Stomach (tissue), 9 donors: Measurements from ENCODE around the gene DNAJC30. TPM values are rescaled to one million over a fixed set of nuclear protein-coding genes. Genes with fewer than 3 reads are reported as not detected.

Source experiments
- DNase-seq, 2 donors: peaks; one replicate each; pipeline versions ENCODE4 v3.0.0 to v3.0.0-alpha.2; 2013 to 2019
- H3K27ac ChIP-seq, 5 donors: fragments of 200-600 bp in 4 of 5; sonication (generic) in 4 of 5; one replicate each; pipeline ENCODE4 v1.5.1; 2013 to 2019; ENCODE audit warnings: mild to moderate bottlenecking in 1 of 5, moderate library complexity in 1 of 5
- H3K27me3 ChIP-seq, 3 donors: fragments of 200-600 bp; sonication (generic); one replicate each; pipeline ENCODE4 v1.5.1; 2017 to 2019; ENCODE audit warnings: mixed run types in 1 of 3
- H3K36me3 ChIP-seq, 4 donors: fragments of 200-600 bp; sonication (generic); 1 replicate in 3 of 4; 2 replicates in 1 of 4; pipeline ENCODE4 v1.5.1; 2016 to 2019
- H3K4me1 ChIP-seq, 4 donors: fragments of 200-600 bp; sonication (generic); one replicate each; pipeline ENCODE4 v1.5.1; 2016 to 2019
- H3K4me3 ChIP-seq, 4 donors: fragments of 200-600 bp; sonication (generic) in 3 of 4; one replicate each; pipeline ENCODE4 v1.5.1; 2016 to 2019; ENCODE audit warnings: mild to moderate bottlenecking in 1 of 4
- H3K9me3 ChIP-seq, 4 donors: fragments of 200-600 bp; sonication (generic); one replicate each; pipeline ENCODE4 v1.5.1; 2016 to 2019
- EP300 ChIP-seq: sonication (generic); formaldehyde crosslinking; IDR thresholded peaks from one replicate; pipeline ENCODE4 v1.6.1; 2017; ENCODE audit warnings: antibody characterized with exemption
- POLR2A ChIP-seq, 4 donors: fragments of 450-650 bp; IDR thresholded peaks; one replicate each; pipeline ENCODE4 v1.6.1; 2016; ENCODE audit warnings: antibody characterized with exemption in 4 of 4, control low read depth in 2 of 4, mild to moderate bottlenecking in 1 of 4, moderate library complexity in 1 of 4
- POLR2AphosphoS5 ChIP-seq, 3 donors: sonication (generic); formaldehyde crosslinking; IDR thresholded peaks; one replicate each; pipeline ENCODE4 v1.6.1; 2016; ENCODE audit warnings: antibody characterized with exemption in 3 of 3
- whole genome bisulfite sequencing, 5 donors: extraction: QIAGEN DNeasy Blood & Tissue Kit in 3 of 5; methylation state at CpG; one replicate each; pipeline versions ENCODE4 v1.1.5 to v1.1.7; 2013 to 2018; 5-methylcytosine and 5-hydroxymethylcytosine counted together
- intact Hi-C: fragments of 100-400 bp; cut with DNase I; formaldehyde crosslinking; loops from one replicate; pipeline ENCODE4 v1.15.1; 2023; ENCODE audit warnings: low total_unique reads
- polyA plus RNA-seq, 3 donors: library from polyadenylated mRNA; stranded (reverse); fragments of 200-250 nt; gene quantifications; one replicate each; pipeline ENCODE4 v1.2.3, GENCODE V29; 2013
- total RNA-seq, 5 donors: library from RNA; depleted of rRNA; stranded (reverse); fragments of >200 nt; gene quantifications; one replicate each; pipeline versions ENCODE4 v1.1.0 to v1.2.3, GENCODE V29; 2014 to 2016
- TF ChIP-seq, protein P1 (sequence below), 7 experiments: fragments of 450-650 bp in 4 of 7; fragments of 200-600 bp in 3 of 7; sonication (generic) in 3 of 7; IDR thresholded peaks; one replicate each; pipeline ENCODE4 v1.5.1; 2016 to 2019; ENCODE audit warnings: antibody characterized with exemption in 7 of 7, control low read depth in 2 of 7, mild to moderate bottlenecking in 1 of 7
- donor health status: healthy with polysubstance abuse.
- donor health status: Bipolar disorder and iron deficiency.
- donor health status: healthy.

The DNAJC30 gene
- total and polyA plus RNA-seq, 8 donors, result 1.2 to 11.3 (median 5.7) TPM; not detected in 1

GRCh38 chr7:73645643-73646174, 37.5 kb downstream of the DNAJC30 start:
- TF ChIP-seq EP300 (no peak), POLR2AphosphoS5 (IDR thresholded peaks at IDR 0.05) (no peak), POLR2A (IDR thresholded peaks at IDR 0.05) (no peak)
- TF ChIP-seq, protein P1, sequence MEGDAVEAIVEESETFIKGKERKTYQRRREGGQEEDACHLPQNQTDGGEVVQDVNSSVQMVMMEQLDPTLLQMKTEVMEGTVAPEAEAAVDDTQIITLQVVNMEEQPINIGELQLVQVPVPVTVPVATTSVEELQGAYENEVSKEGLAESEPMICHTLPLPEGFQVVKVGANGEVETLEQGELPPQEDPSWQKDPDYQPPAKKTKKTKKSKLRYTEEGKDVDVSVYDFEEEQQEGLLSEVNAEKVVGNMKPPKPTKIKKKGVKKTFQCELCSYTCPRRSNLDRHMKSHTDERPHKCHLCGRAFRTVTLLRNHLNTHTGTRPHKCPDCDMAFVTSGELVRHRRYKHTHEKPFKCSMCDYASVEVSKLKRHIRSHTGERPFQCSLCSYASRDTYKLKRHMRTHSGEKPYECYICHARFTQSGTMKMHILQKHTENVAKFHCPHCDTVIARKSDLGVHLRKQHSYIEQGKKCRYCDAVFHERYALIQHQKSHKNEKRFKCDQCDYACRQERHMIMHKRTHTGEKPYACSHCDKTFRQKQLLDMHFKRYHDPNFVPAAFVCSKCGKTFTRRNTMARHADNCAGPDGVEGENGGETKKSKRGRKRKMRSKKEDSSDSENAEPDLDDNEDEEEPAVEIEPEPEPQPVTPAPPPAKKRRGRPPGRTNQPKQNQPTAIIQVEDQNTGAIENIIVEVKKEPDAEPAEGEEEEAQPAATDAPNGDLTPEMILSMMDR (IDR thresholded peaks at IDR 0.05), result no peak
- intact Hi-C loops, result no loop called here
- Histone ChIP-seq H3K9me3 (peaks cover 0 to 14% (median 8%) of the 10 kb centered on the region in 4 donors), H3K27ac (no peak overlapping the region), H3K4me3 (no peak overlapping the region), H3K36me3 (no peaks in the 10 kb centered on the region), H3K4me1 (peaks cover 6 to 14% (median 10%) of the 10 kb centered on the region in 4 donors), H3K27me3 (peaks cover 0 to 90% (median 38%) of the 10 kb centered on the region in 3 donors)
- WGBS, 5 donors, result 36 to 58% (median 45%) methylated on average over 4 of the region's 4 CpGs
- DNase-seq, result no peak

- no peak overlapping the region for H3K4me3 ChIP-seq
- DNase-seq, result no peak
- H3K36me3 ChIP-seq, result no peaks in the 10 kb centered on the region
- 52 to 89% (median 55%) methylated on average over 3 to 5 of the region's 5 CpGs for WGBS, 5 donors
- TF ChIP-seq POLR2AphosphoS5 (IDR thresholded peaks at IDR 0.05) (no peak), POLR2A (IDR thresholded peaks at IDR 0.05) (no peak), EP300 (no peak)
- TF ChIP-seq, protein P1 (IDR thresholded peaks at IDR 0.05), result no peak
- H3K9me3 ChIP-seq, result peaks cover 0 to 14% (median 8%) of the 10 kb centered on the region in 4 donors
- no peak overlapping the region for H3K27ac ChIP-seq
- intact Hi-C loops, result no loop called here
- peaks cover 6 to 14% (median 10%) of the 10 kb centered on the region in 4 donors for H3K4me1 ChIP-seq
- peaks cover 0 to 81% (median 32%) of the 10 kb centered on the region in 3 donors for H3K27me3 ChIP-seq
These were observed 38.5 kb downstream of the DNAJC30 start for GRCh38 chr7:73644688-73645286.

GRCh38 chr7:73642834-73643233, 40.4 kb downstream of the DNAJC30 start:
- no peaks in the 10 kb centered on the region for H3K36me3 ChIP-seq
- intact Hi-C loops, result no loop called here
- H3K27me3 ChIP-seq, result peaks cover 0 to 62% (median 19%) of the 10 kb centered on the region in 3 donors
- peaks cover 0 to 14% (median 8%) of the 10 kb centered on the region in 4 donors for H3K9me3 ChIP-seq
- no peak for DNase-seq
- TF ChIP-seq POLR2AphosphoS5 (IDR thresholded peaks at IDR 0.05) (no peak), EP300 (no peak), POLR2A (IDR thresholded peaks at IDR 0.05) (no peak)
- TF ChIP-seq, protein P1 (IDR thresholded peaks at IDR 0.05), result no peak
- WGBS, 5 donors, result 39 to 65% (median 46%) methylated on average over 2 of the region's 2 CpGs
- H3K4me3 ChIP-seq, result no peak overlapping the region
- no peak overlapping the region for H3K27ac ChIP-seq
- H3K4me1 ChIP-seq, result peaks cover 1 to 7% (median 5%) of the 10 kb centered on the region in 4 donors

DNA sequence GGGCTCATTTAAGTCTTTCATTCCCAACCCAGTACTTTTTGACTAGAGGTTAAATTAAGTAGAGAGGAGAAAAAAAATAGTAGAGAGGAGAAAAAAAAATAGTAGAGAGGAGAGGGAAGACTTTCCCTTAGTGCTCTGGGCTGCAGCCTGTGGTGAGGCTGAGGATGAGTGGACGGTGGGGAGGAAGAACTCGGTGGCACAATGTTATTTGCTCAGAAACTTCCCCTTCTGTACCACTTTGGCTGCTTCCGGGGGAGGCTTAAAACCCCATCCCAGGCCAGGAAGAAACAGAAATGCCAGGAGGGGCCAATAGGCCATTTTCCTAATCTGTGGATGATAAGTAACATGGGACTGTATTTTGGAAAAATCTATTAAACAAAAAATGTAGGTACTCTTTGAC, 44.3 kb downstream of the DNAJC30 start:
- no peak for DNase-seq
- Histone ChIP-seq H3K27ac (no peak overlapping the region), H3K9me3 (peaks cover 0 to 14% (median 8%) of the 10 kb centered on the region in 4 donors), H3K4me3 (no peak overlapping the region), H3K27me3 (peaks cover 0 to 38% (median 4%) of the 10 kb centered on the region in 3 donors), H3K36me3 (no peaks in the 10 kb centered on the region), H3K4me1 (peaks cover 0 to 11% (median 3%) of the 10 kb centered on the region in 4 donors)
- 45 to 63% (median 55%) methylated on average over 3 of the region's 3 CpGs for WGBS, 5 donors
- intact Hi-C loops, result no loop called here
- TF ChIP-seq POLR2A (IDR thresholded peaks at IDR 0.05) (no peak), EP300 (no peak), POLR2AphosphoS5 (IDR thresholded peaks at IDR 0.05) (no peak)
- TF ChIP-seq, protein P1 (IDR thresholded peaks at IDR 0.05), result no peak
